ENCODE results near the gene OGDH.

DNA sequence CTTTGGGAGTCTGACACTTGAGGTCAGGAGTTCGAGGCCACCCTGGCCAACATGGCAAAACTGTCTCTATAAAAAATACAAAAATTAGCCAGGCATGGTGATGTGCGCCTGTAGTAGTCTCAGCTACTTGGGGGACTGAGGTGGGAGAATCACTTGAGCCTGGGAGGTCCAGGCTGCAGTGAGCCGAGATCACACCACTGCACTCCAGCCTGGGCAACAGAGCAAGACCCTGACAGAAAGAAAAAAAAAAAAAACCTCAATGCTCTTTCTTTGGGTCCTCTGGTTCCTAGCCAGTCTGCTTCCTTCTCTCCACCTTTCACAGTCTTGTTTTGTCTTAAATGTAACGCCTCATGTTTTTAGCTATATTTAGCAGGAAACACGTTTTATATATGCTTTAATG is 9.4 kb downstream of the OGDH start:
- TF ChIP-seq EP300 (IDR thresholded peaks at IDR 0.05) (no peak), POLR2A (IDR thresholded peaks at IDR 0.05) (no peak), POLR2AphosphoS5 (IDR thresholded peaks at IDR 0.05) (no peak)
- TF ChIP-seq, protein P1, sequence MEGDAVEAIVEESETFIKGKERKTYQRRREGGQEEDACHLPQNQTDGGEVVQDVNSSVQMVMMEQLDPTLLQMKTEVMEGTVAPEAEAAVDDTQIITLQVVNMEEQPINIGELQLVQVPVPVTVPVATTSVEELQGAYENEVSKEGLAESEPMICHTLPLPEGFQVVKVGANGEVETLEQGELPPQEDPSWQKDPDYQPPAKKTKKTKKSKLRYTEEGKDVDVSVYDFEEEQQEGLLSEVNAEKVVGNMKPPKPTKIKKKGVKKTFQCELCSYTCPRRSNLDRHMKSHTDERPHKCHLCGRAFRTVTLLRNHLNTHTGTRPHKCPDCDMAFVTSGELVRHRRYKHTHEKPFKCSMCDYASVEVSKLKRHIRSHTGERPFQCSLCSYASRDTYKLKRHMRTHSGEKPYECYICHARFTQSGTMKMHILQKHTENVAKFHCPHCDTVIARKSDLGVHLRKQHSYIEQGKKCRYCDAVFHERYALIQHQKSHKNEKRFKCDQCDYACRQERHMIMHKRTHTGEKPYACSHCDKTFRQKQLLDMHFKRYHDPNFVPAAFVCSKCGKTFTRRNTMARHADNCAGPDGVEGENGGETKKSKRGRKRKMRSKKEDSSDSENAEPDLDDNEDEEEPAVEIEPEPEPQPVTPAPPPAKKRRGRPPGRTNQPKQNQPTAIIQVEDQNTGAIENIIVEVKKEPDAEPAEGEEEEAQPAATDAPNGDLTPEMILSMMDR (IDR thresholded peaks at IDR 0.05), result no peak

All from suprapubic skin (tissue), 4 donors.